ENCODE data around the gene RANBP9. TPM values are rescaled to one million over a fixed set of nuclear protein-coding genes. Genes with fewer than 3 reads are reported as not detected.

Gene RANBP9
- total RNA-seq, 3 donors from 2014 or later, result 43.9 to 51.5 (median 48.0) TPM

DNA sequence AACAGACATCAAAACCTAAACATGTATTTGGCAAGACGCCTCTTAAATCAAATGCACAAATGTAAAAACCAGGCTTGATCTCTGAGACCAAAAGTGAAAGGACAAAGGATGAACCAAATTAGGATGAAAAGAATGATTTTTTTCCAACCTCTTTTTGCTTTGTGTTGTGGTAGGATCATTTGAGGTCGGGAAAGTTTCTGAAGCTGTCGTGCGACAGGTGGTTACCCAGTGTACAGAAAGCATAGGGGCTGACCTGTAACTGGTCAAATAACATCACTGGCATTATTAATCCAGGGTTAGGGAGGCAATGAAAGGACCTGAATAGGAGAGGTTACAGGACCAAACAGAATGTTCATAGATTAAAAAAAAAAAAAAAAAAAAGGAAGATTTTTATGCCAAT lies 114.6 kb downstream of the RANBP9 start:
- intact Hi-C loops (cut with DNase I; ENCODE audit: low total_unique reads), result no loop called here
- no peak for DNase-seq (ENCODE audit: low spot score in 2 of 2)

DNA sequence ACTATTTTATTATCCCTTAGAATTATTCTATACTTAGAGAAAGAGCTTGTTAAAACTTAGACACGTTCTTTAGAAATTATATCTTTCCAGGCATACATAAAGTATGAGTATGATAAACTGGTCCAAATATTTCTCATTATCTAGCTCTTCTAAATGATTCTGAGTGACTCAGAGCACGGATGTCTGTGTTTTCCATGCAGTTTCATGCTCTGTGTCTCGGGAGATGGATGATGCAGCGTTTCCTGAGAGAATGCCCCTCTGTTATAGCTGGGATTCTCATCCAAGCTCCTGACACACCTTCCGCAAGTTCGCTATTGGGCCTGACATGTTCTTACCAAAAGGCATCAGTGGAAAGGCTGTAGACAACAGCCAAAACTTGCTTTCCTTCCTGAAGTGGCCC lies 117.9 kb downstream of the RANBP9 start:
- Histone ChIP-seq H3K9me3 (no peaks in the 10 kb centered on the region), H3K27me3 (no peaks in the 10 kb centered on the region), H3K36me3 (no peaks in the 10 kb centered on the region), H3K4me3 (no peak overlapping the region), H3K27ac (no peak overlapping the region), H3K4me1 (no peaks in the 10 kb centered on the region)
- intact Hi-C loops (cut with DNase I; ENCODE audit: low total_unique reads), result no loop called here
- DNase-seq (ENCODE audit: low spot score in 2 of 2), result no peak
- TF ChIP-seq POLR2AphosphoS5 (IDR thresholded peaks at IDR 0.05) (no peak), POLR2A (IDR thresholded peaks at IDR 0.05) (no peak)
- TF ChIP-seq, protein P1, sequence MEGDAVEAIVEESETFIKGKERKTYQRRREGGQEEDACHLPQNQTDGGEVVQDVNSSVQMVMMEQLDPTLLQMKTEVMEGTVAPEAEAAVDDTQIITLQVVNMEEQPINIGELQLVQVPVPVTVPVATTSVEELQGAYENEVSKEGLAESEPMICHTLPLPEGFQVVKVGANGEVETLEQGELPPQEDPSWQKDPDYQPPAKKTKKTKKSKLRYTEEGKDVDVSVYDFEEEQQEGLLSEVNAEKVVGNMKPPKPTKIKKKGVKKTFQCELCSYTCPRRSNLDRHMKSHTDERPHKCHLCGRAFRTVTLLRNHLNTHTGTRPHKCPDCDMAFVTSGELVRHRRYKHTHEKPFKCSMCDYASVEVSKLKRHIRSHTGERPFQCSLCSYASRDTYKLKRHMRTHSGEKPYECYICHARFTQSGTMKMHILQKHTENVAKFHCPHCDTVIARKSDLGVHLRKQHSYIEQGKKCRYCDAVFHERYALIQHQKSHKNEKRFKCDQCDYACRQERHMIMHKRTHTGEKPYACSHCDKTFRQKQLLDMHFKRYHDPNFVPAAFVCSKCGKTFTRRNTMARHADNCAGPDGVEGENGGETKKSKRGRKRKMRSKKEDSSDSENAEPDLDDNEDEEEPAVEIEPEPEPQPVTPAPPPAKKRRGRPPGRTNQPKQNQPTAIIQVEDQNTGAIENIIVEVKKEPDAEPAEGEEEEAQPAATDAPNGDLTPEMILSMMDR (IDR thresholded peaks at IDR 0.05), result no peak

More for the DNA sequence above, 114.6 kb downstream of the RANBP9 start:
- no peaks in the 10 kb centered on the region for H3K9me3 ChIP-seq
- TF ChIP-seq, protein P1 (IDR thresholded peaks at IDR 0.05), result no peak
- TF ChIP-seq POLR2AphosphoS5 (IDR thresholded peaks at IDR 0.05) (no peak), POLR2A (IDR thresholded peaks at IDR 0.05) (no peak)
- H3K4me1 ChIP-seq, result no peaks in the 10 kb centered on the region
- H3K27me3 ChIP-seq, result no peaks in the 10 kb centered on the region
- no peak overlapping the region for H3K27ac ChIP-seq
- no peak overlapping the region for H3K4me3 ChIP-seq
- H3K36me3 ChIP-seq, result peaks cover 3% of the 10 kb centered on the region

DNA sequence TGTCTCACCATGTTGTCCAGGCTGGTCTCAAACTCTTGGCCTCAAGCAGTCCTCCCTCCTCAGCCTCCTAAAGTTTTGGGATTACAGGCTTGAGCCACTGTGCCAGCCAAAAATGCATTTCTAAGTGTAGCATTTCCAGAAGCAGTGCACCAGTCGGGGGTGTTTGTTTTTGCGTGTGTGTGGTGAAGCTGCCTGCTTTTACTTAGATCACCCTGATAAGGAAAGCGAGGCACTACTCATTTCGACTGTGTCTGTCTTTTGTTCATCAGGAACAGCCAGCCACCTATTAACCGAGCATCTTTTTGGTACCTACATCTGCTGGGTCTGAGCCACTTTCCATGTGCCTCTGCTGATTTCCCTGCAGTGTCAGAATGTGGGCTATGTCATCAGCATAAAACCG lies 118.5 kb downstream of the RANBP9 start:
- H3K27ac ChIP-seq, result no peak overlapping the region
- DNase-seq (ENCODE audit: low spot score in 2 of 2), result no peak
- no peaks in the 10 kb centered on the region for H3K27me3 ChIP-seq
- intact Hi-C loops (cut with DNase I; ENCODE audit: low total_unique reads), result no loop called here
- H3K36me3 ChIP-seq, result no peaks in the 10 kb centered on the region
- TF ChIP-seq, protein P1 (IDR thresholded peaks at IDR 0.05), result no peak
- TF ChIP-seq POLR2A (IDR thresholded peaks at IDR 0.05) (no peak), POLR2AphosphoS5 (IDR thresholded peaks at IDR 0.05) (no peak)
- H3K4me1 ChIP-seq, result no peaks in the 10 kb centered on the region
- no peak overlapping the region for H3K4me3 ChIP-seq
- no peaks in the 10 kb centered on the region for H3K9me3 ChIP-seq

DNA sequence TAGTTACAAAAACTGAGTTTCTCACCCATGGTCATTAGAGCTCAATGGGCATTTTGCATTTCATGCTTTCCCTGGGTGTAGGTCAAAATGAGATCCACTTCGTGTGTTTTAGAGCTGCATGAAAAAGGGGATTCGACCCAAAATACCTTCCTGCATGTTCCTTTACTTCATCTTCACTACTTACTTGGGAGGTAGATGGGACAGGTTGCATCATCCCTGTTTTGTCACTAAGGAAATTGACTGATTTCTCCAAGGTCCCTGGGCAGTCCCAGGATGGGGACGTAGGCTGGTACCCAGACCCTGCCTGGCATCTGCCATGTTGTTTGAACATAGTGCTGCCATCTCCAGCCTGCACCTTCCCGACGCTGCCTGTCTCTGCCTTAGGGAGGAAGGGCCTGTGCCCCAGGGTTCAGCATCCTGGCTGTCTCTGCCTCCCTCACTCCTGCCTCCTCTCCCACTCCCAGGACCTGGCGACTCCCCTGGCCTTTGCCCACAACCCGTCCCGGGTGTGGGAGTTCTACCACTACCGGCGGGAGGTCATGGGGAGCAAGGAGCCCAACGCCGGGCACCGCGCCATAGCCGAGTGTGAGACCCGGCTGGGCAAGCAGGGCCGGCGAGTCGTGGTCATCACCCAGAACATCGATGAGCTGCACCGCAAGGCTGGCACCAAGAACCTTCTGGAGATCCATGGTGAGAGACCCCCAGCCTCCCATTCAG lies 120.3 kb downstream of the RANBP9 start:
- H3K4me1 ChIP-seq, result no peaks in the 10 kb centered on the region
- no peaks in the 10 kb centered on the region for H3K9me3 ChIP-seq
- TF ChIP-seq POLR2A (IDR thresholded peaks at IDR 0.05) (no peak), POLR2AphosphoS5 (IDR thresholded peaks at IDR 0.05) (no peak)
- TF ChIP-seq, protein P1 (IDR thresholded peaks at IDR 0.05), result no peak
- no peak for DNase-seq (ENCODE audit: low spot score in 2 of 2)
- H3K27ac ChIP-seq, result no peak overlapping the region
- H3K4me3 ChIP-seq, result no peak overlapping the region
- intact Hi-C loops (cut with DNase I; ENCODE audit: low total_unique reads), result no loop called here
- H3K27me3 ChIP-seq, result no peaks in the 10 kb centered on the region
- H3K36me3 ChIP-seq, result no peaks in the 10 kb centered on the region

DNA sequence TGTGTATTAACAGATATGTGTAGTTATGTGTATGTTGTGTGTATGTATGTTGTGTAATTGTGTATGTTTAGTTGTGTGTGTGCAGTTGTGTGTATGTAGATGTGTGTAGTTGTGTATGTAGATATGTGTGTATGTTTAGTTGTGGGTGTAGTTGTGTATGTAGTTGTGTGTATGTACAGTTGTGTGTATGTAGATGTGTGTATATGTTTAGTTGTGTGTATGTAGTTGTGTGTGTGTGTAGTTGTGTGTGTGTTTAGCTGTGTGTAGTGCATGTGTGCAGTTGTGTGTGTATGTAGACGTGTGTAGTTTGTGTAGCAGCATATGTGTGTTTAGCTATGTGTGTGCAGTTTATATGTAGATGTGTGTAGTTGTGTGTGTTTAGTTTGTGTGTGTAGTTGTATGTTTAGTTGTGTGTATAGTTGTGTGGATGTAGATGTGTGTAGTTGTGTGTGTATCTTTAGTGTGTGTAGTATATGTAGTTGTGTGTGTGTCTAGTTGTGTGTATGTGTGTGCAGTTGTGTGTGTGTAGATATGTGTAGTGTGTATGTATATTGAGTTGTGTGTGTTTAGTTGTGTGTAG lies 121.0 kb downstream of the RANBP9 start:
- no peaks in the 10 kb centered on the region for H3K9me3 ChIP-seq
- H3K27ac ChIP-seq, result no peak overlapping the region
- no peak for DNase-seq (ENCODE audit: low spot score in 2 of 2)
- H3K4me1 ChIP-seq, result no peaks in the 10 kb centered on the region
- no peaks in the 10 kb centered on the region for H3K27me3 ChIP-seq
- intact Hi-C loops (cut with DNase I; ENCODE audit: low total_unique reads), result no loop called here
- H3K4me3 ChIP-seq, result no peak overlapping the region
- H3K36me3 ChIP-seq, result no peaks in the 10 kb centered on the region
- TF ChIP-seq POLR2A (IDR thresholded peaks at IDR 0.05) (no peak), POLR2AphosphoS5 (IDR thresholded peaks at IDR 0.05) (no peak)
- TF ChIP-seq, protein P1 (IDR thresholded peaks at IDR 0.05), result no peak
